Sigmoid colon (tissue), 4 donors: ENCODE measurements around the gene CCDC15.
A peak's percentile ranks its signal among the peaks of the same experiment; 100 is the strongest.

Experiments used
- CTCF ChIP-seq, 4 experiments: fragments of 450-650 bp in 3 of 4; fragments of 200-600 bp in 1 of 4; IDR thresholded peaks; one replicate each; pipeline ENCODE4 v1.5.1; 2016 to 2019; ENCODE audit warnings: antibody characterized with exemption in 4 of 4, mild to moderate bottlenecking in 3 of 4, moderate library complexity in 2 of 4
- EP300 ChIP-seq, 4 donors: sonication (generic); formaldehyde crosslinking; IDR thresholded peaks; one replicate each; pipeline ENCODE4 v1.6.1; 2017; ENCODE audit warnings: antibody characterized with exemption in 4 of 4
- POLR2A ChIP-seq, 2 donors: fragments of 450-650 bp; IDR thresholded peaks; one replicate each; pipeline ENCODE4 v1.6.1; 2016; ENCODE audit warnings: antibody characterized with exemption in 2 of 2, mild to moderate bottlenecking in 2 of 2, moderate library complexity in 2 of 2
- POLR2AphosphoS5 ChIP-seq, 4 donors: sonication (generic); formaldehyde crosslinking; IDR thresholded peaks; one replicate each; pipeline ENCODE4 v1.6.1; 2017; ENCODE audit warnings: antibody characterized with exemption in 4 of 4

GRCh38 chr11:125062931-125063428 is 109.0 kb downstream of the CCDC15 start, which contains the start of gene SLC37A2:
- TF ChIP-seq CTCF (IDR thresholded peaks at IDR 0.05): no peak
- TF ChIP-seq POLR2A (IDR thresholded peaks at IDR 0.05): no peak
- TF ChIP-seq EP300 (IDR thresholded peaks at IDR 0.05): no peak
- peak in 3 of 4 donors; percentile 42 to 73 (median 56) for TF ChIP-seq POLR2AphosphoS5 (IDR thresholded peaks at IDR 0.05)
